ENCODE results near the gene ALKBH7.

The ALKBH7 gene

DNA sequence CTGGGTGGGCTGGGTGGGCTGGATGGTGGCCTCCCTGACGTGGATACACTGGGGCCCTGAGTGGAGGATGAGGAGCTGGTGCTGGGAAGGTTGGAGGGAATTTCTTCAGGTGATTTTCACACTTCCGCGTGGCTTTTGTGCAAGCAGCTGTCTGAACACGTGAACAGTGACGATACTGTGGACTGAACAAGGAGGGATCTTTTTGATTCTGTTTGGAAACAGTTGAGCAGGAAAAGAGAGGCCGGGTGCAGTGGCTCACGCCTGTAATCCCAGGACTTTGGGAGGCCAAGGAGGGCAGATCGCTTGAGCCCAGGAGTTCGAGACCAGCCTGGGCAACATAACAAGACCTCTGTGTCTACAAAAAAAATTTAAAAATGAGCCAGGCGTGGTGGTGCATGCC, 29.5 kb downstream of the ALKBH7 start:
- no peak for DNase-seq (ENCODE audit: low spot score)

DNA sequence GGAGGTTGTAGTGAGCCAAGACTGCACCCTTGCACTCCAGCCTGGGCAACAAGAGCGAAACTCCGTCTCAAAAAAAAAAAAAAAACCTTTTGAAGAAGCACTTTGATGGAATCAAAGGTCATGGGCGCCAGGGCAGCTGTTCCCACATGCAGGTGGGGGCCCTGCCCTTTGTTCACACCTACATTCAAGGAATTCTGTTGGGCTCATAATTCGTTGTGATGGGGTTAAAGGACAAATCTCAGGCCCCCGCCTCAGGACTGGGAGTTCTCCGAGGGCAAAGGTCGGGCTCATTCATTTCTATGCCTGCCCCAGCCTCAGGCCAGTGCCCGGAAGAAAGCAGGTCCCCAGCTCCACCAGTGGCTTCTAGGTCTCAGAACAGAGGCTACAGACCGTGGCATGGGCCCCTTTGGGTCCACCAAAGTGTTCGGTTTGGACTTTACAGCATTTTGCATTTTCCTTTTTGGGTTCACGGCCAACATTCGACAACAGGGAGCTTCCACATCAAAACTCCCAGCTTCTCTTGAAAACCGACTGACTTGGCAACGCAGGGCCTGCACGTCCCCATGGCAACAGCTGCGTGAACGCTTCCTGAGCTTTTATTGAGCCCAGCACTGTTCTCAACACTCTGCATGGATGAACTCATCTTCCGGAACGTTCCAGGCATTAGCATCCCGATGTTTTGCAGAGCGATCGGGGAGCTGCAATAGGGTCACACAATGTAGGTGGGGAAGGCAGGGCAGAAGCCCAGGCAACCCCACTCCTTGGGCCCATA, 30.4 kb downstream of the ALKBH7 start:
- peak; percentile 94 for DNase-seq (ENCODE audit: low spot score)

DNA sequence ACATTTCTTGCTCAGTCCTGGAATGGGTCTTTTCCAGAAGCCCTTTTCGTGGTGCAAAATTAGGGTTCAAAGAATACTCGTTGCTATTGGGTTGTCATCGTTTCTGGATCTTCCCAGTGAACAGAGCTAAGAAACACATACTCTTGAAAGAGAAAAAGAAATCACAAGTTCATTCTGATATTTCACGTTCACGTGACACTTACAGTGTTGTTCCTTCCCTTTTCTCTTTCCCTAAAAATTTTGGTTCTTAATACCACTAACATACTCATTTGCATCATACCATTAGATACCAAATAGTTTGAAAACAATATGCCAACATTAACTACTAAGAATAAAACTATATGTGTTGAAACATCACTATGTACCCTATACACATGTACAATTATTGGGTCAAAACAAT, 33.8 kb downstream of the ALKBH7 start:
- no peak for DNase-seq (ENCODE audit: low spot score)

DNA sequence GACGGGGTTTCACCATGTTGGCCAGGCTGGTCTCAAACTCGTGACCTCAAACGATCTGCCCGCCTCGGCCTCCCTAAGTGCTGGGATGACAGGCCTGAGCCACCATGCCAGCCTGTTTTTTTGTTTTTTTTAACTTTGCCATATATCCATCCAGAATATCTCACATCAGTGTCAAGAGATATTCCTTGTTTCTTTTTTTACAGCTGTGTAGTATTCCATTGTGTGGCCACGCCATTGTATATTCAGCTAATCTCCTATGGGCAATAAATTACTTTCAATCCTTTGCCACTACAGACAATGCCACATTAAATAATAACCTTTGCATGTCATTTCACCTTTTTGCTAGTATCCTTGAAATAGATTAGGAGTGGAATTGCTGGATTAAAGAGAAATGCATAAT, 36.8 kb downstream of the ALKBH7 start:
- DNase-seq (ENCODE audit: low spot score): no peak

DNA sequence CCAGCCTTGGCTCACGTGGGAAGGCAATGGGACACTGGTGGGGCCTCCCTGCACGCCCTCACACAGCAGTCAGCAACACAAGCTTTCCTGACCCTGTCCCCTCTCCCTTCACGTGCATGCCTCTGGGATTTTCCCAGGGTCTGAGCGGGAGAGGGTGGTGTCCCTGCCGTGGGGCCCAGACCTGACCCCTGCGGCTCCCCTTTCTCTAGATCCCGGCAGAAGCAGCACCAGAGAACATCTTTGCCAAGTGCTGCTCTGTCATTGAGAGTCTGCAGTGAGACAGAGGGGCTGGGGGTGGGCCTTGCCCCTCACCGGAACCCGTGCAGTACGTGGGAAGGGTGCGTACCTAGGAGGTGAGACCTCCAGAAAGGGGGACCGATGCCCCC, 39.5 kb downstream of the ALKBH7 start:
- no peak for DNase-seq (ENCODE audit: low spot score)

DNA sequence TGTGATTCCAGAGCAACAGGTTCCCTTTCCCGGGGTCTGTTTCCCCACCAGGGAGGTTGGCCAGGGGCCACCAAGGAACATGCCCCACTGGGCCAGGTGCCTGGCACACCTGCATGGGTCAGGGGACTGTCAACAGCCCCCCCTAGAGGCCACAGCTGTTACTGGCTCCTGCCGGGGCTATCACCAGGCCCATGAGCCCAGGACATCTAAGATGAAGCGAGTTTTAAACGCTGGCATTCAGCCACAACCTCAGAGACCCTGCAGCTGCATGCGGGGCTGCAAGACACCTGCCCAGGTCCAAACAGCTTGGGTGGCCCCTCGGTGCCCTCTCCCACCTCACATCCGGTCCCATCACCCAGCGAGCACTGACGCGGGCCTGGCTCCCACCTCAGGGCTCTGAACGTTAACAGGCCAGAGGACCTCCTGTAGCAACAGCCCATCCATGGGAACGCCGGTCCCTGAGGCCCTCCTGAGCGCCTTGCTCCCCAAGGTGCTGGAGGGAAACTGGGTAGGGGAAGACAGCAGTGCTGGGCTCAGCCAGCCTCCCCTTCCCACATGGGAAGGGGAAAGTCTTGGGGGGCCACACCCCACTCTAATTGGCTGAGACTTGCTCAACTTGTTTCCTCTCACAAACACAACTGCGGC, 40.0 kb downstream of the ALKBH7 start:
- no peak for DNase-seq (ENCODE audit: low spot score)

DNA sequence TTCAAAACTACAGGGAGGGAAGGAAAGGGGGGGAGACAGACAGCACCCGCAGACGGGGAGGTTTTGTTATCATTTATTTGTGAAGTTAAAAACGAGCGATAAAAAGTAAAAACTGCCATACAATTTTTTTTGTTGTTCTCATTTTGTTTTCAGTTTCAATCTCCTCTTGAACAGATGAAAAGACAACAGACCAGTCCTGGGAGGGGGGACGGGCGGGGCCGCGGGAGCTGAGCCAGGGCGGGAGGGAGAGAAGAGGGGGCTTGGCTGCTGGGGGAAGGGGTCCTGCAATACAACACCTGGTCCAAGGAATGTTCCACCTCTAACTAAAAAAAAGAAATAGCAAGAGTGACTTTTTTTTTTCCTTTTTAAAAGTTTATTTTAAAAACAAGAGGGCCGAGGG, 40.7 kb downstream of the ALKBH7 start:
- DNase-seq (ENCODE audit: low spot score): no peak

DNA sequence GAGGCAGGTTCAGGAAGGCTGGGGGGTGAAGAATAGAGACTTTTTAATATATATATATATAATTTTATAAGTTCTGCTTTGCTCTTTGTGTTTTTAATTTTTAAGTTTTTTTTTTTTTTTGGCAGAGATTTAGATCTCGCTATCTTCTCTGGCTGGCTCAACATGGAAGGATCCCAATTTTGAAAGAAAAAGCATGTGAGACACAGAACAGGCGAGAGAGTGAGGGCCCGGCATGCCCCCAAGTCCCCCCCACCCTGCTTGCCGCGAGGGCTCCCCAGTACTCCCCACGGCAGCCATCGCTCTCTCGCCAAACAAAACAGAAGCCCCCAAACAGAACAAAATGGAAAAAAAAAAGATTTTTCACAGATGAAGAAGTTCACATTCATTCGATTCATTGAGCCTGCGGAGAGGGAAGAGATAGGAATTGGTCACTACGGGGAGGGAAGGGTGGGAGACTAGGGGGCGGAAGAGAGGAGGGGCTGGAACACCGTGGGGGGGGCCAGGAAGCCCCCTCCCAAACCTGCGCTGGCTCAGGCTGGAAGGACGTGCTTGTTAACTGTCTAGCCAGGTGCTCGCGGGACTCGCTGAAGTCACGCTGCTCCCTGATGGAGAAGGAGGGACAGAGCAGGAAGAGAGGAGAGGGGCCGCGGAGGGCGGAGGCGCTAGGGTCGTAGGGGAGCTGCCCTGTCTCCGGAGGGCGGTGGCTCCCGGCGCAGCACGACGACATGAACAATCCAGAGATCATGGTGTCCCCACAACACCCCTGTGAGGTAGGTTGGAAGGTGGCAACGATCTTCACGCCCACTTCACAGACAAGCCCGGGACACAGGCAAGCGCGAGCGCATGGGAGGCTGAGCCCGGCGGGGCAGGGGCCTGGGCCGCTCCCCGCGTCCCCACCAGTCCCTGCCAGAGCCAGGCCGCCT, 41.4 kb downstream of the ALKBH7 start:
- DNase-seq (ENCODE audit: low spot score): no peak

DNA sequence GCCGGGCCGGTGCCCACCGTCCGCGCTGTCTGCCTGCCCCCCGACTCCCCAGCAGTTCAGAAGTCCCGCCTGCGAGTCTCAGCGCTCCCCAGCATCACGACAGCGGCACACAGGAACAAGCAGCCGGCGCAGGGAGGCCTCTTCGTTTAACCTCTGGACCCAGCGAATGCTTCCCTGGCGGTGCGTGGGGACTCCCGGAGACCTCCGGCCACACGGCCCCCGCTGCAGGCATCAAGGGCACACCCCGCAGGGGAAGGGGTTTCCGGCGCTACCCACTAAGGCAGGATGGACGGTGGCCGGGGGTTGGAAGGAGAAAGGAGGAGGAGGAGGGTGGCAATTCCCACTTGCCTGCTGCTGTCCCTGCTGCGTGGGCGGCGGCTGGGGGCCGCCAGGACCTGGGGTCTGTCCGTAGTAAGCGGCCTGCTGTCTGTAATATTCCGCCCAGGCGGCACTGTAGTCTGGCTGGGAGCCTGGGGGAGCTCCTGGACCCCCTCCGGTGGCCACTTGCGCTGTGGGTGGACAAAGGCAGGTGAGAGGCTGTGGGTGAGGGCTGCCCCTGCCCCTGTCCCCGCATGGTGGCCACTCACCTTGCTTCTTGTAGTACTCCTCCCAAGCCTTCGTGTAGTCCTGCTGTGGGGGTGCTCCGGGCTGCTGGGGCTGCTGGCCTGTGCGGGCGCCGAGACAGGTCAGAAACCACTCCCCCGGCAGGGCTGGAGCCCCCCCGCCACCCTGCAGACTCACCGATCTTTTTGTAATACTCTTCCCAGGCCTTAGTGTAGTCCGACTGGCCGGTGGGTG, 42.4 kb downstream of the ALKBH7 start:
- no peak for DNase-seq (ENCODE audit: low spot score)

DNA sequence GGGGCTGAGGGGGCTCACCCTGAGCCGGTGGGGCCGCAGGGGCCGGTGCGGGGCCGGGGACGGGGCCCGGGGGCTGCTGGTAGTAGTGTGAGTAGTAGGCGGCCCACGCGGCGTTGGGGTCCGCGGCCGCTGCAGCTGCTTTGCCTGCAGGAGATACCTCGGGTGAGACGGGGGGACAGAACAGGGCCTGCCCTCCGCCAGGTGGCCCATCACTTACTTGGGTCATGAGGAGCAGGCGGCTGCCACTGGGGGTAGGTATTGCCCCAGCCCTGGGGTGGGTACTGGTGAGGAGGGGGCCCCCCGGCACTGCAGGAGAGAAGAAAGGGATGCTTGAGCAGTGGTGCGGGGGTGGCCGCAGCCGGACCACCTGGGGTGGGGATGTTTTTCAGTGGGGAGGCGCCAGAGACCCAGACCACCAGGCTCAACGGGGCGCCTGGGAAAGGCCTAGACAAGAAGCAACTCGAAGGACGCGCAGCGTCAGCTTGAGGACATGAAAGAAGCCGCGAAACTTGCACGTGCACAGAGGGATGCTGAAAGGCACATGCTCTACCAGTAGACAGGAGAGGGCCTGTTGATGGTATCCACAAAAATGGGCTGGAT, 43.1 kb downstream of the ALKBH7 start:
- no peak for DNase-seq (ENCODE audit: low spot score)

DNA sequence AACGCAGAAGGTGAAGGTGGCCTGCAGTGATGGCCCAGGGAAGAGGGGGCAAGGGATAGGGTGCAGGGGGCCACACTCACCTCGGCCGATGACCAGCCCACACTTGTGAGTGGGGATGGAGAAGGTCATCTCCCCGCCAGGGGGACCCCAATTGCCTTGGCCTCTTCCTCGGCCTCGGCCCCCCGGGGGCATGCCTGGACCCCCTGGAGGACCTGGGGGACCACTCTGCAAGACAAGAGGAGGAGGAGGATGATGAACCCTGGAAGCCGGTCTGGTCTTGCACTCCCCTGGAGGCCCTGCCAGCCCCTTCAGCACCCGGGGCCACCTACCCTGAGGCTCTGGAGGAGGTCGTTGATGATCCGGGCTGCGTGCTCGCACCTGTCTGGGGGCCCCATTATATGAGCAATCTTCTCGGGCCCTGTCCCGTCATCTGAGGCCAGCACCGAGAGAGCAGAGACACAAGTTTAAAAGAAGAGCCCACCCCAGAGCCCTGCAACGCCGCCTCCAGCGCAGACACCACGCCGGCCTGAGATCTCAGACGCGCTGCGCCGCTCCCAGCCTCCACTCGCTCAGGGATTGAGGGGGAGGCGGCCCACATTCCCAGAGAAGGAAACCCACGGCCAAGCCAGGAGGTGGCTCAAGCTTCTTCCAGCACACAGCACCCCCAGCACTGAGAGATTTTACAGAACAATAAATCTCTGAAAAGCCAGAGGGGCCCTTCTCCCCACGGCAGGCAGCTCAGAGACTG, 44.2 kb downstream of the ALKBH7 start:
- no peak for DNase-seq (ENCODE audit: low spot score)

DNA sequence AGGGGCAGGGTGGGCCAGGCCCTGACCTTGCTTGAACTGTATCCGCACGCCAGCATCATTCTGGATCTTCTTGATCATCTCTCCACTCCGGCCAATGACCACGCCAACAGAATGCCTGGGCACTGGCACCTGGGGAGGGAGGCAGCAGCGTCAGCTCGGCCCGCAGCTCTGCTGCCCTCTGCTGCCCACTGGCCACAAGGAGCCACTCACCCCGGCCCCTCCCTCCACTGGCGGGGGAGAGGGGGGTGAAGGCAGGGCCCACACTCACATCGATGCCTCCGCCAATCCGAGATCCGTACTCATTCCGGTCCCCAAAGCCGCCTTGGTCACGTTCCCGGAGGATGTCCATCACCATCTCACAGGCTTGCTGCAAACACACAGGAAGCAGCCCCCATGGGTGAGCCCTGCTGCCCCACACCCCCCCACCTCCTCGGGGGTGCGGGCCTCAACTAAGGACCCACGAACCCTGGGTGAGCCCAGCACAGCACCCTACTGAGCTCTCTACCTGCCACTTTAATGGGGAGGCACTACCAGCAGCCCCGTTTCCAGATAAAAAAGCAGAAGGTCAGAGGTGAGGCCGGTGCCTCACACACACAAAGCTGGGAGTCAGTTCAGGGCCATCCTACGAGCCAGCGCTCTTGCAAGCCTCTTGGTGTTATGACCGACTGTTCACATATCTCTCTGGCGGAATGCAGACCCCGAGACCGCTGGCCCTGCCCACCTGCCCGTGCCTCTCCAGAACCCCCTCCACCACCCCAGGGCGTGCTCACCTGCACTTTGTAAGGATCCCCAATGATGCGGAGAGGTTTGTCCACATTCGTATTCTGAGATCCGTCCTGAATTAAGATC, 45.3 kb downstream of the ALKBH7 start:
- DNase-seq (ENCODE audit: low spot score): peak; percentile 60

DNA sequence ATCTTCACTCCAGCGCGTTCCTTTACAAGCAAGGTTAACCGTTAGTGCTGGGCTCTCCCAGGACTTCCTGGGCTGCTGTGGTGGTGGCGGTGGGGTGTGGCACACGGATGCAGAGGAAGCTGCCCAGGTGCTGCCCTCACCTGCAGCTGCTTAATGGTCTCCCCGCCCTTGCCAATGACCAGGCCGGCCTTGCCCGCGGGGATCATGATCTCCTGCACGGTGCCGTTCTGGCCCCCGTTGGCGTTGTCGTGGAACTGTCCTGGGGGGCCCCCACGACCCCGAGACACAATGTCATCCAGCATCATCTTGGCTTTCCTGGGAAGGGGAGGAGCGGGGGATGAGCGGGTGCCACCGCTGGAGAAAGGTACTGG, 46.0 kb downstream of the ALKBH7 start:
- no peak for DNase-seq (ENCODE audit: low spot score)

DNA sequence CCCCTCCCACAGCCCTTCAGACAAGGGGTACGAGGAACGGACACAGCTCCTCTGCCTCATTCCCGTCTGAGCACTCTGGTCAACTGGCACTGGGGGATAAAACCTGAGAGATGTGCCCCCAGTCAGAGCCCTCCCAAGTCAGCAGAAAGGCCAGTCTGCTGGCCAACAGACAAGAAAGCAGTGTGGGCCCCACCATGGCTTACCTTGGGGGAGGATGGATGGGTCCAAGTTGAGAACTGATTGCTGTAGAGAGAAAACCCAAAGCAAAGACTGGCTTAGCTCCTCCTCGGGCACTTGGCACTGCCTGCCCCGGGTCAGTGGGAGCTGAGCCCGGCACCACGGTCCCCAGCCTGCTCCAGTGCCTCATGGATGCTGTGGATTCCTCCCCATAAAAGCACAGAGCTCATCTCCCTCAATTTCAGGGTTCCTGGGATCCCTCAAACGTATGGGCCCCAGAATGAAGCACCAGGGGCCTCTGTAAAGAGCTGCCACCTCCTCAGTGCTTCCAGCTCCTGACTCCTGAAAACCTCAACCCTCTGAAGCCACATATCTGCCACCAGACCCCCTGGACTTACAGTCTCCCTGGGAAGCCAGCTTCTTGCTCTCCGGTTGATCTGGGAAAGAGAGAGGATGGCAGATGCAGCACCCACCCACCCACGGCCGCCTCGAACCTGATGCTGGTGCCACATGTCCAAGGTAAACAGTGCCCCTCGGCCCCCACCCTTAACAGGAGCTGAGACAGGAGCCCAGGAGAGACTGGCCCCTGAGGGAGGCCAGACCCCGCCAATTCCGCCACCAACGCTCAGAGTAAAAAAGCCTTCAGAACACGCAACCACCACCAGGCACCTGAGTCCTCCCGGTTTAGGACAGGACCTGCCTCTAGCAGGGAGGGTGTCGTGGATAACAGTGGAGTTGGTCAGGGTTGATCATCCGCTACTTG, 48.8 kb downstream of the ALKBH7 start:
- DNase-seq (ENCODE audit: low spot score): no peak

DNA sequence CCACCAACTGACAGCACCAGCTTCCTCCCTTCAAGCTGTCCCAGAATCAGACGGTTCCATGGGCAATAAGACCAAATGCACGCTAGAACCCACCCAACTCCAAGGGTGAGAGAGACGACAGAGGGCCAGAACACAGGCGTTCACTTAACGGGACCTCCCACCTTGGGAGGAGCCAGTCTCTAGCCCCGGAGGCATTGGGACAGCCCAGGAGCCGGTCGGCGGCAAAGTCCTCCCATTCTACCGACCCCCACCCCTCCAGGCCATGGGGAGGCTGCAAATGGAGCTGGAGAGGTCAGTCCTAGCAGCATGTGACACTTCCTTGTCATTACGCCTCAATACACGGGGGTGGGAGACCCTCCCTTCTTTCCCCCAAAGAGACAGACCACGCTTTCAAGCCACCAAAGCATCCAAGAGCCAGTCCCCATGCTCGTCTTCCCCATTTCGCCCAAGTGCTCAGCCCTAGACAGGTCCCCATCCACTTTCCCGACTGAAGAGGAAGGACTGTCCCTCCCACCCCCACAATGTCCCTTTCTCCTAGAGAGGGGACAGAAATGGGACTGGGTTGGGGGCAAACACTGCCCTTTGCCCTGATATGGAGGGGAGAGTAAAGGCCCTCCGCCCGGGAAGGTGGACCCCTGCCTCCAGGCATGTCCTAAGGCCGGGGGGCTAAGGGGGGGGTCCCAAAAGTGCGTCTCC, 51.1 kb downstream of the ALKBH7 start:
- DNase-seq (ENCODE audit: low spot score): no peak

DNA sequence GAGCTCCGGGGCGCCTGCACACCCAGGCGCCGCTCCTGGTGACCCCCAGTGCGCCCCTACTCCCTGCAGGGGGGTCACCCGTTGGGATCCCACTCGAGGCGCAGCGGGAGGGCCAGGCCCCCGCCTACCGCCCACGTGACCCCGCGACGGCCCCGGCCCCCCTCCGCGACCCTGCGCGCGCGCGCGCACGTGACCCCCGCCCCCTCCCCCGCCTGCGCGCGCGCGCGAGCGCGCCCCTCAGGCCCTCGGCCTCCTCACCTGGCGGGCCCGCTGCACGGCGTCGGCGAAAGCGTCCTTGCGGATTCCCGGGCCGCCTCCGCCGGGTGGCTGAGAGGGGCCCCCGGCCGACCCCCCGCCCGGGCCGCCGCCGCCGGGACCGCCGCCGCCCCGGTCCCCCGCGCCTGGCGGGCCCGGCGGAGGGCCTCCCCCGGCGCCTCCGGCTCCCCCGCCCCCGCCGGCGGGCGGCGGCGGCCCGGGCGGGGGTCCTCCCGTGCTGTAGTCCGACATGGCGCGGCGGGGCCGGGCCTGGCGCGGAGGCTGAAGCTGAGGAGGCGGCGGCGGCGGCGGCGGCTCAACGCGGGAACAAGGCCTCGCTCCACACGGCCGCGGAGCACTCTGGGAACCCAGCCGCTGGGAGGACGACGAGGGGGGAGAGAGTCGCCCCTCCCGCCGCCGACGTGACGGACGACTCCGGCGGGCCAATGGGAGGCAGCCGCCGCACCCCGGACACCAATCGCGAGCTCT, 51.8 kb downstream of the ALKBH7 start, which contains the start of gene KHSRP:
Gene KHSRP, minus strand, starts transcription at position 617 of the 744 bp plus-strand sequence. Its CDS starts 110 bp downstream, at position 507.
- no peak for DNase-seq (ENCODE audit: low spot score)

Data from Ammon's horn (tissue), 1 donor.